HK-2 (cell line): ENCODE measurements around the gene MLANA.

Source experiments
- DNase-seq: peaks from one replicate; pipeline ENCODE4 v3.0.0-alpha.2; 2018; ENCODE audit not compliant: unreplicated experiment

Gene MLANA

GRCh38 chr9:5957166-5957565 lies 66.5 kb downstream of the MLANA start:
- no peak for DNase-seq

- no peak for DNase-seq
These were observed 67.6 kb downstream of the MLANA start for GRCh38 chr9:5958273-5958672.
